ENCODE data around the gene KRT72. TPM values are rescaled to one million over a fixed set of nuclear protein-coding genes. Genes with fewer than 3 reads are reported as not detected.

Gene KRT72
- polyA plus RNA-seq, 1 donor (not counting 4 experiments of a cell fraction or from before 2014, with no cell fraction given): not detected

GRCh38 chr12:52584156-52584682 lies 17.0 kb downstream of the KRT72 start:
- Histone ChIP-seq H2AFZ (ENCODE audit: control insufficient read depth, low read length) (no peak overlapping the region), H3K4me1 (ENCODE audit: control insufficient read depth, extremely low read depth, insufficient read depth, low read length) (peaks cover 42% of the 10 kb centered on the region), H3K79me2 (ENCODE audit: control insufficient read depth, insufficient read depth, low read length) (no peaks in the 10 kb centered on the region), H4K20me1 (ENCODE audit: control insufficient read depth, extremely low read depth, insufficient read depth, low read length) (no peaks in the 10 kb centered on the region), H3K27ac (ENCODE audit: control insufficient read depth, insufficient read depth, low read length) (no peak overlapping the region), H3K36me3 (ENCODE audit: control insufficient read depth in 2 of 2, extremely low read depth in 1 of 2, insufficient read depth in 2 of 2, low read length in 2 of 2) (no peaks in the 10 kb centered on the region), H3K4me2 (ENCODE audit: control insufficient read depth, extremely low read depth, insufficient read depth, low read depth, low read length) (no peak overlapping the region), H3K9me3 (ENCODE audit: control insufficient read depth, low read depth, low read length) (no peaks in the 10 kb centered on the region), H3K9me1 (ENCODE audit: control insufficient read depth, extremely low read depth, insufficient read depth, low read length) (peaks cover 2% of the 10 kb centered on the region), H3K4me3 (ENCODE audit: control insufficient read depth in 2 of 3, extremely low read depth in 1 of 3, insufficient read depth in 2 of 3, low read depth in 1 of 3, low read length in 3 of 3) (no peak overlapping the region), H3K9ac (ENCODE audit: control insufficient read depth, extremely low read depth, insufficient read depth, low read length) (no peak overlapping the region), H3K27me3 (ENCODE audit: control insufficient read depth, extremely low read depth, insufficient read depth, low read length) (no peaks in the 10 kb centered on the region)
- DNase-seq (ENCODE audit: low read depth, low spot score) (no peak), FAIRE-seq (no peak)
- TF ChIP-seq EZH2 (IDR thresholded peaks at IDR 0.05; ENCODE audit: low read length): no peak
- TF ChIP-seq, protein P1, sequence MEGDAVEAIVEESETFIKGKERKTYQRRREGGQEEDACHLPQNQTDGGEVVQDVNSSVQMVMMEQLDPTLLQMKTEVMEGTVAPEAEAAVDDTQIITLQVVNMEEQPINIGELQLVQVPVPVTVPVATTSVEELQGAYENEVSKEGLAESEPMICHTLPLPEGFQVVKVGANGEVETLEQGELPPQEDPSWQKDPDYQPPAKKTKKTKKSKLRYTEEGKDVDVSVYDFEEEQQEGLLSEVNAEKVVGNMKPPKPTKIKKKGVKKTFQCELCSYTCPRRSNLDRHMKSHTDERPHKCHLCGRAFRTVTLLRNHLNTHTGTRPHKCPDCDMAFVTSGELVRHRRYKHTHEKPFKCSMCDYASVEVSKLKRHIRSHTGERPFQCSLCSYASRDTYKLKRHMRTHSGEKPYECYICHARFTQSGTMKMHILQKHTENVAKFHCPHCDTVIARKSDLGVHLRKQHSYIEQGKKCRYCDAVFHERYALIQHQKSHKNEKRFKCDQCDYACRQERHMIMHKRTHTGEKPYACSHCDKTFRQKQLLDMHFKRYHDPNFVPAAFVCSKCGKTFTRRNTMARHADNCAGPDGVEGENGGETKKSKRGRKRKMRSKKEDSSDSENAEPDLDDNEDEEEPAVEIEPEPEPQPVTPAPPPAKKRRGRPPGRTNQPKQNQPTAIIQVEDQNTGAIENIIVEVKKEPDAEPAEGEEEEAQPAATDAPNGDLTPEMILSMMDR (optimal IDR thresholded peaks at IDR 0.05 in 1 of 3, IDR thresholded peaks at IDR 0.05 in 1 of 3, conservative IDR thresholded peaks at IDR 0.05 in 1 of 3; ENCODE audit: extremely low read depth in 1 of 3, insufficient read depth in 2 of 3, low read length in 3 of 3): no peak
- dilution Hi-C loops (cut with MboI; ENCODE audit: extremely low pct_ligation_motif_present, low sequenced_read_pairs): no loop called here

GRCh38 chr12:52582971-52583456 lies 18.2 kb downstream of the KRT72 start:
- dilution Hi-C loops (cut with MboI; ENCODE audit: extremely low pct_ligation_motif_present, low sequenced_read_pairs): no loop called here
- Histone ChIP-seq H3K4me2 (ENCODE audit: control insufficient read depth, extremely low read depth, insufficient read depth, low read depth, low read length) (peak overlapping the region; percentile 81), H3K9me3 (ENCODE audit: control insufficient read depth, low read depth, low read length) (no peaks in the 10 kb centered on the region), H3K79me2 (ENCODE audit: control insufficient read depth, insufficient read depth, low read length) (no peaks in the 10 kb centered on the region), H2AFZ (ENCODE audit: control insufficient read depth, low read length) (no peak overlapping the region), H3K4me1 (ENCODE audit: control insufficient read depth, extremely low read depth, insufficient read depth, low read length) (peaks cover 53% of the 10 kb centered on the region), H3K9me1 (ENCODE audit: control insufficient read depth, extremely low read depth, insufficient read depth, low read length) (peaks cover 2% of the 10 kb centered on the region), H3K27me3 (ENCODE audit: control insufficient read depth, extremely low read depth, insufficient read depth, low read length) (no peaks in the 10 kb centered on the region), H3K36me3 (ENCODE audit: control insufficient read depth in 2 of 2, extremely low read depth in 1 of 2, insufficient read depth in 2 of 2, low read length in 2 of 2) (no peaks in the 10 kb centered on the region), H4K20me1 (ENCODE audit: control insufficient read depth, extremely low read depth, insufficient read depth, low read length) (no peaks in the 10 kb centered on the region), H3K27ac (ENCODE audit: control insufficient read depth, insufficient read depth, low read length) (peak overlapping the region; percentile 90), H3K4me3 (ENCODE audit: control insufficient read depth in 2 of 3, extremely low read depth in 1 of 3, insufficient read depth in 2 of 3, low read depth in 1 of 3, low read length in 3 of 3) (no peak overlapping the region), H3K9ac (ENCODE audit: control insufficient read depth, extremely low read depth, insufficient read depth, low read length) (peak overlapping the region; percentile 48)
- TF ChIP-seq, protein P1 (optimal IDR thresholded peaks at IDR 0.05 in 1 of 3, IDR thresholded peaks at IDR 0.05 in 1 of 3, conservative IDR thresholded peaks at IDR 0.05 in 1 of 3; ENCODE audit: extremely low read depth in 1 of 3, insufficient read depth in 2 of 3, low read length in 3 of 3): peak; percentile 76 to 93 (median 80)
- TF ChIP-seq EZH2 (IDR thresholded peaks at IDR 0.05; ENCODE audit: low read length): no peak
- DNase-seq (ENCODE audit: low read depth, low spot score) (peak; percentile 76), FAIRE-seq (peak; percentile 98)

All from keratinocyte (primary cell).